Mesenchymal stem cell (in vitro differentiated cells and primary cell): ENCODE results near the gene ANKRD31.
"Not testable (repeated sequence)": the region's sequence is repeated elsewhere in the genome, so short reads cannot be mapped to it uniquely, and the experiment has no call there.

Source experiments
- DNase-seq: peaks from one replicate; pipeline ENCODE4 v3.0.0-alpha.2; 2013
- H2AFZ ChIP-seq: one replicate; pipeline ENCODE4 v1.6.1; 2013; ENCODE audit warnings: low read depth, mild to moderate bottlenecking, control low read depth, inconsistent platforms, low read length, moderate library complexity
- H2AK5ac ChIP-seq: 2 replicates; pipeline ENCODE4 v1.6.1; 2013; ENCODE audit warnings: low read length, moderate library complexity, mild to moderate bottlenecking, inconsistent platforms; ENCODE audit not compliant: severe bottlenecking
- H2BK120ac ChIP-seq: one replicate; pipeline ENCODE4 v1.6.1; 2013; ENCODE audit warnings: low read depth, mild to moderate bottlenecking, inconsistent platforms, low read length, moderate library complexity
- H2BK12ac ChIP-seq, 2 experiments: one replicate each; pipeline ENCODE4 v1.6.1; 2013; ENCODE audit warnings: inconsistent platforms in 2 of 2, low read length in 2 of 2, mild to moderate bottlenecking in 2 of 2, moderate library complexity in 2 of 2, control low read depth in 1 of 2
- H2BK15ac ChIP-seq: one replicate; pipeline ENCODE4 v1.6.1; 2013; ENCODE audit warnings: mild to moderate bottlenecking, low read depth, inconsistent platforms; ENCODE audit not compliant: poor library complexity, severe bottlenecking
- H2BK5ac ChIP-seq: 2 replicates; pipeline ENCODE4 v1.6.1; 2013; ENCODE audit warnings: low read depth, mild to moderate bottlenecking, low read length, control low read depth, inconsistent platforms; ENCODE audit not compliant: poor library complexity, severe bottlenecking
- H3K14ac ChIP-seq, 2 experiments: one replicate each; pipeline ENCODE4 v1.6.1; 2013; ENCODE audit warnings: inconsistent platforms in 2 of 2, low read length in 2 of 2, control low read depth in 1 of 2, mild to moderate bottlenecking in 1 of 2, moderate library complexity in 1 of 2
- H3K18ac ChIP-seq, 2 experiments: one replicate each; pipeline ENCODE4 v1.6.1; 2013; ENCODE audit warnings: inconsistent platforms in 2 of 2, low read length in 2 of 2, control low read depth in 1 of 2, low read depth in 1 of 2, mild to moderate bottlenecking in 1 of 2
- H3K23ac ChIP-seq, 2 experiments: one replicate each; pipeline ENCODE4 v1.6.1; 2013; ENCODE audit warnings: inconsistent platforms in 2 of 2, low read length in 2 of 2, mild to moderate bottlenecking in 2 of 2, moderate library complexity in 2 of 2, control low read depth in 1 of 2
- H3K27ac ChIP-seq: 2 replicates; pipeline ENCODE4 v1.5.1; 2013; ENCODE audit warnings: mild to moderate bottlenecking, moderate library complexity, low read length, control low read depth, inconsistent platforms; ENCODE audit not compliant: poor library complexity, severe bottlenecking
- H3K27me3 ChIP-seq, 2 experiments: 2 replicates each; pipeline versions ENCODE4 v1.6.1 to v1.7.0; 2013; ENCODE audit warnings: low read length in 2 of 2, mild to moderate bottlenecking in 2 of 2, moderate library complexity in 2 of 2, control low read depth in 1 of 2, inconsistent platforms in 1 of 2; ENCODE audit not compliant: control insufficient read depth in 1 of 2, insufficient read depth in 1 of 2
- H3K36me3 ChIP-seq, 2 experiments: 2 replicates each; pipeline versions ENCODE4 v1.6.1 to v1.7.0; 2013; ENCODE audit warnings: low read length in 2 of 2, control low read depth in 1 of 2, inconsistent platforms in 1 of 2, low read depth in 1 of 2, mild to moderate bottlenecking in 1 of 2; ENCODE audit not compliant: insufficient read depth in 2 of 2, control insufficient read depth in 1 of 2
- H3K4ac ChIP-seq, 2 experiments: one replicate each; pipeline ENCODE4 v1.6.1; 2013; ENCODE audit warnings: inconsistent platforms in 2 of 2, low read length in 2 of 2, mild to moderate bottlenecking in 2 of 2, moderate library complexity in 2 of 2, control low read depth in 1 of 2, low read depth in 1 of 2
- H3K4me1 ChIP-seq: 2 replicates; pipeline ENCODE4 v1.6.1; 2013; ENCODE audit warnings: low read depth, low read length, control low read depth; ENCODE audit not compliant: control insufficient read depth, insufficient read depth
- H3K4me2 ChIP-seq: 2 replicates; pipeline ENCODE4 v1.6.1; 2013; ENCODE audit warnings: low read length, mild to moderate bottlenecking, inconsistent platforms; ENCODE audit not compliant: poor library complexity, severe bottlenecking
- H3K4me3 ChIP-seq, 2 experiments: 2 replicates each; pipeline versions ENCODE4 v1.5.1 to v1.7.0; 2013; ENCODE audit warnings: low read length in 2 of 2, mild to moderate bottlenecking in 2 of 2, control low read depth in 1 of 2, low read depth in 1 of 2; ENCODE audit not compliant: insufficient read depth in 1 of 2
- H3K79me1 ChIP-seq: replicated peaks from 2 replicates; pipeline ENCODE4 v1.6.1; 2013; ENCODE audit warnings: mild to moderate bottlenecking, control low read depth, low read length, inconsistent platforms; ENCODE audit not compliant: poor library complexity, severe bottlenecking
- H3K9ac ChIP-seq: 2 replicates; pipeline ENCODE4 v1.7.0; 2013; ENCODE audit warnings: mild to moderate bottlenecking, low read length, moderate library complexity
- H3K9me3 ChIP-seq: 2 replicates; pipeline ENCODE4 v1.7.0; 2013; ENCODE audit warnings: mild to moderate bottlenecking, low read length; ENCODE audit not compliant: control insufficient read depth
- H4K8ac ChIP-seq: one replicate; pipeline ENCODE4 v1.6.1; 2013; ENCODE audit warnings: inconsistent platforms, mild to moderate bottlenecking, low read length, moderate library complexity
- H4K91ac ChIP-seq: one replicate; pipeline ENCODE4 v1.6.1; 2013; ENCODE audit warnings: mild to moderate bottlenecking, low read length, inconsistent platforms
- WGBS: methylation state at CpG from one replicate; pipeline ENCODE4 v1.1.7; 2013; ENCODE audit warnings: mixed read lengths; 5-methylcytosine and 5-hydroxymethylcytosine counted together

The ANKRD31 gene

GRCh38 chr5:75088648-75089047 lies 148.0 kb downstream of the ANKRD31 start:
- Histone ChIP-seq H2BK12ac (no peak overlapping the region), H3K27ac (no peak overlapping the region), H3K14ac (no peak overlapping the region), H3K9ac (no peak overlapping the region), H2BK120ac (no peak overlapping the region), H2AFZ (no peak overlapping the region), H3K23ac (no peak overlapping the region), H3K18ac (no peak overlapping the region), H3K4me2 (no peak overlapping the region), H3K4me3 (no peak overlapping the region), H4K91ac (no peak overlapping the region), H3K79me1 (no peaks in the 10 kb centered on the region), H4K8ac (no peak overlapping the region), H2AK5ac (no peak overlapping the region), H3K36me3 (no peaks in the 10 kb centered on the region), H3K4me1 (peaks cover 3% of the 10 kb centered on the region), H3K9me3 (no peaks in the 10 kb centered on the region), H2BK15ac (no peak overlapping the region), H3K27me3 (no peaks in the 10 kb centered on the region), H3K4ac (no peak overlapping the region), H2BK5ac (no peak overlapping the region)
- WGBS: 100% methylated on average over 1 of the region's 3 CpGs
- no peak for DNase-seq

- no peak overlapping the region for H3K14ac ChIP-seq
- no peak overlapping the region for H3K4ac ChIP-seq
- no peaks in the 10 kb centered on the region for H3K27me3 ChIP-seq
- no peak overlapping the region for H2BK120ac ChIP-seq
- H3K18ac ChIP-seq: no peak overlapping the region
- H3K36me3 ChIP-seq: no peaks in the 10 kb centered on the region
- H3K27ac ChIP-seq: no peak overlapping the region
- no peak overlapping the region for H2BK15ac ChIP-seq
- H2AK5ac ChIP-seq: no peak overlapping the region
- no peak overlapping the region for H2AFZ ChIP-seq
- H3K4me1 ChIP-seq: no peaks in the 10 kb centered on the region
- no peak for DNase-seq
- no peaks in the 10 kb centered on the region for H3K9me3 ChIP-seq
- no peak overlapping the region for H3K4me3 ChIP-seq
- no peaks in the 10 kb centered on the region for H3K79me1 ChIP-seq
- H4K91ac ChIP-seq: no peak overlapping the region
- H3K9ac ChIP-seq: no peak overlapping the region
- H2BK12ac ChIP-seq: no peak overlapping the region
- no peak overlapping the region for H3K4me2 ChIP-seq
- no peak overlapping the region for H4K8ac ChIP-seq
- H2BK5ac ChIP-seq: no peak overlapping the region
- WGBS: no CpG with 5 or more reads among the region's 2 CpGs
- H3K23ac ChIP-seq: no peak overlapping the region
Observed at GRCh38 chr5:75081510-75081909, 155.2 kb downstream of the ANKRD31 start.

GRCh38 chr5:75079346-75079745 lies 157.3 kb downstream of the ANKRD31 start:
- not testable (repeated sequence) for H3K4ac ChIP-seq, H3K18ac ChIP-seq, H3K27ac ChIP-seq, H2BK15ac ChIP-seq, H3K4me2 ChIP-seq, DNase-seq, H4K8ac ChIP-seq, H3K4me3 ChIP-seq, H3K36me3 ChIP-seq, H3K27me3 ChIP-seq, H3K14ac ChIP-seq, H2BK120ac ChIP-seq, H3K9ac ChIP-seq, H3K4me1 ChIP-seq, H3K23ac ChIP-seq, H3K79me1 ChIP-seq, H2BK5ac ChIP-seq, H4K91ac ChIP-seq, H2AK5ac ChIP-seq, H2BK12ac ChIP-seq, H2AFZ ChIP-seq, H3K9me3 ChIP-seq
- WGBS: 93% methylated on average over 3 of the region's 3 CpGs

GRCh38 chr5:75078027-75078426 lies 158.7 kb downstream of the ANKRD31 start:
- Histone ChIP-seq H3K9me3 (no peaks in the 10 kb centered on the region), H2AK5ac (no peak overlapping the region), H3K18ac (no peak overlapping the region), H2AFZ (no peak overlapping the region), H3K36me3 (no peaks in the 10 kb centered on the region), H3K4me1 (no peaks in the 10 kb centered on the region), H3K4ac (no peak overlapping the region), H2BK120ac (no peak overlapping the region), H2BK12ac (no peak overlapping the region), H3K79me1 (no peaks in the 10 kb centered on the region), H4K8ac (no peak overlapping the region), H3K27me3 (no peaks in the 10 kb centered on the region), H3K4me3 (no peak overlapping the region), H3K27ac (no peak overlapping the region), H3K14ac (no peak overlapping the region), H2BK15ac (no peak overlapping the region), H3K9ac (no peak overlapping the region), H4K91ac (no peak overlapping the region), H3K4me2 (no peak overlapping the region), H2BK5ac (no peak overlapping the region), H3K23ac (no peak overlapping the region)
- WGBS: no CpG with 5 or more reads among the region's 5 CpGs
- no peak for DNase-seq
